ENCODE measurements around the gene KCNH3.

KCNH3 gene

GRCh38 chr12:49566361-49566760, 27.5 kb downstream of the KCNH3 start:
- peaks cover 19% of the 10 kb centered on the region for H3K4me1 ChIP-seq (ENCODE audit: control insufficient read depth, insufficient read depth, low read length)
- DNase-seq (ENCODE audit: low read depth) = no peak
- peaks cover 38% of the 10 kb centered on the region for H3K36me3 ChIP-seq (ENCODE audit: control insufficient read depth, insufficient read depth, low read length, severe bottlenecking)
- peak overlapping the region; percentile 100 for H3K4me3 ChIP-seq (ENCODE audit: low read length)
- no peaks in the 10 kb centered on the region for H3K27me3 ChIP-seq (replicated peaks; ENCODE audit: control insufficient read depth, insufficient read depth, low read length)
- H3K9me3 ChIP-seq (ENCODE audit: control insufficient read depth, low read length) = no peaks in the 10 kb centered on the region
- H3K9ac ChIP-seq (ENCODE audit: low read length) = peak overlapping the region; percentile 99

- Histone ChIP-seq H3K4me1 (ENCODE audit: control insufficient read depth, insufficient read depth, low read length) (peaks cover 19% of the 10 kb centered on the region), H3K36me3 (ENCODE audit: control insufficient read depth, insufficient read depth, low read length, severe bottlenecking) (peaks cover 29% of the 10 kb centered on the region)
These were observed 28.4 kb downstream of the KCNH3 start for GRCh38 chr12:49567302-49567610.

GRCh38 chr12:49567611-49568441, 29.0 kb downstream of the KCNH3 start, which contains the start of gene MCRS1:
Gene MCRS1, minus strand, starts transcription at chr12:49568142. Its CDS starts 1,411 bp downstream, at chr12:49566731.
- H3K9ac ChIP-seq (ENCODE audit: low read length) = peak within 1 kb of the TSS; percentile 99
- H3K27me3 ChIP-seq (replicated peaks; ENCODE audit: control insufficient read depth, insufficient read depth, low read length) = no peaks in the 10 kb centered on the region
- peak within 1 kb of the TSS; percentile 100 for H3K4me3 ChIP-seq (ENCODE audit: low read length)
- no peaks in the 10 kb centered on the region for H3K9me3 ChIP-seq (ENCODE audit: control insufficient read depth, low read length)
- peaks cover 23% of the 10 kb centered on the region for H3K36me3 ChIP-seq (ENCODE audit: control insufficient read depth, insufficient read depth, low read length, severe bottlenecking)
- DNase-seq (ENCODE audit: low read depth) = peak; percentile 98
- H3K4me1 ChIP-seq (ENCODE audit: control insufficient read depth, insufficient read depth, low read length) = peaks cover 19% of the 10 kb centered on the region

More at GRCh38 chr12:49567302-49567610, 28.4 kb downstream of the KCNH3 start:
- no peak for DNase-seq (ENCODE audit: low read depth)
- Histone ChIP-seq H3K4me3 (ENCODE audit: low read length) (peak overlapping the region; percentile 100), H3K27me3 (replicated peaks; ENCODE audit: control insufficient read depth, insufficient read depth, low read length) (no peaks in the 10 kb centered on the region), H3K9ac (ENCODE audit: low read length) (peak overlapping the region; percentile 99), H3K9me3 (ENCODE audit: control insufficient read depth, low read length) (no peaks in the 10 kb centered on the region)

GRCh38 chr12:49568442-49569162, 29.8 kb downstream of the KCNH3 start:
- DNase-seq (ENCODE audit: low read depth) = peak; percentile 28

GRCh38 chr12:49577589-49578315, 38.9 kb downstream of the KCNH3 start:
- H3K4me3 ChIP-seq (ENCODE audit: low read length) = no peak overlapping the region
- no peaks in the 10 kb centered on the region for H3K9me3 ChIP-seq (ENCODE audit: control insufficient read depth, low read length)
- peaks cover 11% of the 10 kb centered on the region for H3K36me3 ChIP-seq (ENCODE audit: control insufficient read depth, insufficient read depth, low read length, severe bottlenecking)
- H3K9ac ChIP-seq (ENCODE audit: low read length) = no peak overlapping the region
- no peak for DNase-seq (ENCODE audit: low read depth)
- H3K4me1 ChIP-seq (ENCODE audit: control insufficient read depth, insufficient read depth, low read length) = peaks cover 6% of the 10 kb centered on the region
- H3K27me3 ChIP-seq (replicated peaks; ENCODE audit: control insufficient read depth, insufficient read depth, low read length) = no peaks in the 10 kb centered on the region

More at GRCh38 chr12:49568442-49569162, 29.8 kb downstream of the KCNH3 start:
- Histone ChIP-seq H3K9ac (ENCODE audit: low read length) (peak overlapping the region; percentile 99), H3K27me3 (replicated peaks; ENCODE audit: control insufficient read depth, insufficient read depth, low read length) (no peaks in the 10 kb centered on the region), H3K4me1 (ENCODE audit: control insufficient read depth, insufficient read depth, low read length) (peaks cover 19% of the 10 kb centered on the region), H3K9me3 (ENCODE audit: control insufficient read depth, low read length) (no peaks in the 10 kb centered on the region), H3K4me3 (ENCODE audit: low read length) (peak overlapping the region; percentile 100), H3K36me3 (ENCODE audit: control insufficient read depth, insufficient read depth, low read length, severe bottlenecking) (peaks cover 16% of the 10 kb centered on the region)

GRCh38 chr12:49578471-49579112, 39.8 kb downstream of the KCNH3 start:
- Histone ChIP-seq H3K9me3 (ENCODE audit: control insufficient read depth, low read length) (no peaks in the 10 kb centered on the region), H3K4me3 (ENCODE audit: low read length) (no peak overlapping the region), H3K27me3 (replicated peaks; ENCODE audit: control insufficient read depth, insufficient read depth, low read length) (no peaks in the 10 kb centered on the region), H3K4me1 (ENCODE audit: control insufficient read depth, insufficient read depth, low read length) (peaks cover 14% of the 10 kb centered on the region), H3K36me3 (ENCODE audit: control insufficient read depth, insufficient read depth, low read length, severe bottlenecking) (peaks cover 11% of the 10 kb centered on the region), H3K9ac (ENCODE audit: low read length) (no peak overlapping the region)
- DNase-seq (ENCODE audit: low read depth) = no peak

GRCh38 chr12:49580572-49581535, 42.0 kb downstream of the KCNH3 start:
- Histone ChIP-seq H3K4me1 (ENCODE audit: control insufficient read depth, insufficient read depth, low read length) (peaks cover 20% of the 10 kb centered on the region), H3K27me3 (replicated peaks; ENCODE audit: control insufficient read depth, insufficient read depth, low read length) (no peaks in the 10 kb centered on the region), H3K9me3 (ENCODE audit: control insufficient read depth, low read length) (no peaks in the 10 kb centered on the region), H3K36me3 (ENCODE audit: control insufficient read depth, insufficient read depth, low read length, severe bottlenecking) (peaks cover 5% of the 10 kb centered on the region), H3K9ac (ENCODE audit: low read length) (no peak overlapping the region), H3K4me3 (ENCODE audit: low read length) (no peak overlapping the region)
- DNase-seq (ENCODE audit: low read depth) = peak; percentile 92

GRCh38 chr12:49582201-49582600, 43.4 kb downstream of the KCNH3 start:
- Histone ChIP-seq H3K9me3 (ENCODE audit: control insufficient read depth, low read length) (no peaks in the 10 kb centered on the region), H3K4me1 (ENCODE audit: control insufficient read depth, insufficient read depth, low read length) (peaks cover 27% of the 10 kb centered on the region), H3K36me3 (ENCODE audit: control insufficient read depth, insufficient read depth, low read length, severe bottlenecking) (peaks cover 5% of the 10 kb centered on the region), H3K4me3 (ENCODE audit: low read length) (no peak overlapping the region), H3K9ac (ENCODE audit: low read length) (no peak overlapping the region), H3K27me3 (replicated peaks; ENCODE audit: control insufficient read depth, insufficient read depth, low read length) (no peaks in the 10 kb centered on the region)
- DNase-seq (ENCODE audit: low read depth) = no peak

- Histone ChIP-seq H3K36me3 (ENCODE audit: control insufficient read depth, insufficient read depth, low read length, severe bottlenecking) (peaks cover under 1% of the 10 kb centered on the region), H3K9me3 (ENCODE audit: control insufficient read depth, low read length) (no peaks in the 10 kb centered on the region), H3K27me3 (replicated peaks; ENCODE audit: control insufficient read depth, insufficient read depth, low read length) (no peaks in the 10 kb centered on the region), H3K9ac (ENCODE audit: low read length) (no peak overlapping the region), H3K4me3 (ENCODE audit: low read length) (no peak overlapping the region), H3K4me1 (ENCODE audit: control insufficient read depth, insufficient read depth, low read length) (peaks cover 27% of the 10 kb centered on the region)
- DNase-seq (ENCODE audit: low read depth) = peak; percentile 56
These were observed 44.0 kb downstream of the KCNH3 start for GRCh38 chr12:49582850-49583249.
